Heart left ventricle (tissue), 16 donors: ENCODE results near the gene CCDC196. TPM values are rescaled to one million over a fixed set of nuclear protein-coding genes. Genes with fewer than 3 reads are reported as not detected.
A peak's percentile ranks its signal among the peaks of the same experiment; 100 is the strongest.

ENCODE experiments used
- ATAC-seq, 4 donors: fragments of 200-7000 bp; cut with Tn5 transposase; one replicate each; pipeline ENCODE4 v1.9.1; 2020 to 2022; ENCODE audit warnings: moderate library complexity in 4 of 4, mild to moderate bottlenecking in 3 of 4, moderate number of reproducible peaks in 1 of 4
- DNase-seq, 5 donors: peaks; one replicate each; pipeline ENCODE4 v3.0.0-alpha.2; 2020
- H3K27ac ChIP-seq, 12 donors: fragments of 200-600 bp; sonication (generic) in 4 of 12; one replicate each; pipeline versions ENCODE4 v1.5.0 to v1.8.0; 2016 to 2022; ENCODE audit warnings: mild to moderate bottlenecking in 2 of 12
- H3K27me3 ChIP-seq, 9 donors: fragments of 200-600 bp; sonication (generic) in 2 of 9; one replicate each; pipeline versions ENCODE4 v1.5.1 to v1.8.0; 2016 to 2022; ENCODE audit warnings: mild to moderate bottlenecking in 3 of 9
- H3K36me3 ChIP-seq, 9 donors: fragments of 200-600 bp; sonication (generic) in 2 of 9; one replicate each; pipeline versions ENCODE4 v1.5.0 to v1.8.0; 2018 to 2022; ENCODE audit warnings: mild to moderate bottlenecking in 2 of 9
- H3K4me1 ChIP-seq, 12 donors: fragments of 200-600 bp; sonication (generic) in 4 of 12; one replicate each; pipeline versions ENCODE4 v1.5.0 to v1.8.0; 2016 to 2022; ENCODE audit warnings: mild to moderate bottlenecking in 3 of 12
- H3K4me3 ChIP-seq, 12 donors: fragments of 200-600 bp; sonication (generic) in 4 of 12; one replicate each; pipeline versions ENCODE4 v1.5.0 to v1.8.0; 2017 to 2022; ENCODE audit warnings: mild to moderate bottlenecking in 9 of 12, moderate library complexity in 4 of 12
- H3K9me3 ChIP-seq, 12 donors: fragments of 200-600 bp; sonication (generic) in 4 of 12; one replicate each; pipeline versions ENCODE4 v1.5.0 to v1.8.0; 2016 to 2022; ENCODE audit warnings: mild to moderate bottlenecking in 1 of 12
- POLR2A ChIP-seq, 2 donors: fragments of 450-650 bp; IDR thresholded peaks; one replicate each; pipeline ENCODE4 v1.6.1; 2017; ENCODE audit warnings: antibody characterized with exemption in 2 of 2, mild to moderate bottlenecking in 2 of 2, moderate library complexity in 2 of 2
- WGBS, 4 donors: extraction: QIAGEN DNeasy Blood & Tissue Kit in 2 of 4; methylation state at CpG; one replicate each; pipeline versions ENCODE4 v1.1.5 to v1.1.7; 2013 to 2018; 5-methylcytosine and 5-hydroxymethylcytosine counted together
- intact Hi-C, 10 donors: fragments of 100-400 bp; cut with DNase I; formaldehyde crosslinking; loops; one replicate each; pipeline versions ENCODE4 v1.11.1 to v1.14.2; 2022
- polyA plus RNA-seq, 2 donors: library from polyadenylated mRNA; stranded (reverse); fragments of 200-250 nt; gene quantifications; one replicate each; pipeline ENCODE4 v1.2.3, GENCODE V29; 2013
- total RNA-seq, 9 donors: library from RNA; depleted of rRNA in 2 of 9; stranded (reverse); fragments of >200 nt in 2 of 9; fragmentation: NEBNext Ultra II Directional in 3 of 9; extraction: Animal tissue kit (Norgen Biotek cat#: 25700) in 3 of 9; gene quantifications; one replicate each; pipeline versions ENCODE4 v1.1.0 to v1.2.4, GENCODE V29; 2016 to 2023
- TF ChIP-seq, protein P1 (sequence below), 12 donors: fragments of 200-600 bp; sonication (generic) in 4 of 12; IDR thresholded peaks; one replicate each; pipeline versions ENCODE4 v1.5.0 to v1.8.0; 2018 to 2022; ENCODE audit warnings: antibody characterized with exemption in 12 of 12, mild to moderate bottlenecking in 5 of 12
- donor health status: ischemic (EF 13 %, LVEDD 7.1; RV severe dilation, severe dysfunction).
- donor health status: healthy with polysubstance abuse.
- donor health status: DM: no; HTN: yes; CAD: no.
- donor health status: DM: no; HTN: no; CAD: no.
- donor health status: ischemic (EF 25% LVEDD 6.9; RV normal size, moderate dysfunction).
- donor health status: ischemic (EF 25% LVEDD 5.7; RV mildly dilated, moderate dysfunction).
- donor health status: healthy.
- donor health status: DM: yes; HTN: yes; CAD: no.
- donor health status: ischemic (EF 35%, LVEDD 5.7; RV mildly dilated, moderate dysfunction).
- donor health status: nonischemic (EF 11% LVEDD 7.7; RV severe dilation, severe dysfunction).
- donor health status: DM: yes; HTN: yes; CAD: no.
- donor health status: PGD.
- donor health status: ischemic (EF 29% LVEDD 5.4; RV normal size, mild dysfunction).
- donor health status: nonischemic (EF 23%, LVEDD 6.1; RV moderate dilation, normal function).

The CCDC196 gene
- total and polyA plus RNA-seq, 11 donors: not detected

DNA sequence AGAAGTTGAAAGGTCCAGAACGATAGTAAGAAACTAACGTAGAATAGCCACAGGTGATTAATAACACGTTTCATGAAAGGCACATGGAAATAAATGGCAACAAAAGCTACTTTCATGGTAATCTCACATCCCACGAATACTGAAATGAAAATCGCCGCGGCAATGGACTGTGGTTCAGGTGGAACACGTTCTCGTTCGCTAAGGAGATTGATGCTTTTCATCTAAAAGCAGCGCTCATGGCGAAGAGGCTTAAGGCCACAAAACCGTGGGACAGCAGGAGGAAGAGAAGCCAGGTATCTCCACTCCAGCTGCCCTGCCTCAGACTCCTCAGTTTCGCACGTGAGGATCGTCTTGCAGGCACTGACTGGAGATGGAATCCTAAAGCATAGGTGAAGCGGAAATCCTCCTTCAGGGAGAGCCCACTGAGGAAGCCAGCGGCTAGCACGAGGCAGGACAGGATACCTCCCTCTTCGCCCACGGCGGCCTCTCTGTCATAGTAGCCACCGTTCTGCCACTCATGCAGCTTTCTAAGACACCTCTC, 21.1 kb downstream of the CCDC196 start:
- Histone ChIP-seq H3K27ac (peak overlapping the region; percentile 88 to 97 (median 94)), H3K4me1 (peaks cover 0 to 35% (median 23%) of the 10 kb centered on the region in 12 donors), H3K9me3 (no peaks in the 10 kb centered on the region), H3K27me3 (no peaks in the 10 kb centered on the region), H3K4me3 (peak overlapping the region; percentile 57 to 91 (median 88)), H3K36me3 (no peaks in the 10 kb centered on the region)
- WGBS, 4 donors: 2 to 5% (median 3%) methylated on average over 16 to 23 of the region's 23 CpGs
- no peak for DNase-seq
- ATAC-seq: peak; percentile 9 to 45 (median 37)
- intact Hi-C loops: loop anchor here in 3 of 10 donors (5.0 to 10.0 kb wide), 4 partner anchors 60 to 855 kb away; partner anchors contain the start of gene EIF2S1 (in 1 of the 3)
- TF ChIP-seq, protein P1, sequence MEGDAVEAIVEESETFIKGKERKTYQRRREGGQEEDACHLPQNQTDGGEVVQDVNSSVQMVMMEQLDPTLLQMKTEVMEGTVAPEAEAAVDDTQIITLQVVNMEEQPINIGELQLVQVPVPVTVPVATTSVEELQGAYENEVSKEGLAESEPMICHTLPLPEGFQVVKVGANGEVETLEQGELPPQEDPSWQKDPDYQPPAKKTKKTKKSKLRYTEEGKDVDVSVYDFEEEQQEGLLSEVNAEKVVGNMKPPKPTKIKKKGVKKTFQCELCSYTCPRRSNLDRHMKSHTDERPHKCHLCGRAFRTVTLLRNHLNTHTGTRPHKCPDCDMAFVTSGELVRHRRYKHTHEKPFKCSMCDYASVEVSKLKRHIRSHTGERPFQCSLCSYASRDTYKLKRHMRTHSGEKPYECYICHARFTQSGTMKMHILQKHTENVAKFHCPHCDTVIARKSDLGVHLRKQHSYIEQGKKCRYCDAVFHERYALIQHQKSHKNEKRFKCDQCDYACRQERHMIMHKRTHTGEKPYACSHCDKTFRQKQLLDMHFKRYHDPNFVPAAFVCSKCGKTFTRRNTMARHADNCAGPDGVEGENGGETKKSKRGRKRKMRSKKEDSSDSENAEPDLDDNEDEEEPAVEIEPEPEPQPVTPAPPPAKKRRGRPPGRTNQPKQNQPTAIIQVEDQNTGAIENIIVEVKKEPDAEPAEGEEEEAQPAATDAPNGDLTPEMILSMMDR (IDR thresholded peaks at IDR 0.05): no peak
- TF ChIP-seq POLR2A (IDR thresholded peaks at IDR 0.05): no peak

DNA sequence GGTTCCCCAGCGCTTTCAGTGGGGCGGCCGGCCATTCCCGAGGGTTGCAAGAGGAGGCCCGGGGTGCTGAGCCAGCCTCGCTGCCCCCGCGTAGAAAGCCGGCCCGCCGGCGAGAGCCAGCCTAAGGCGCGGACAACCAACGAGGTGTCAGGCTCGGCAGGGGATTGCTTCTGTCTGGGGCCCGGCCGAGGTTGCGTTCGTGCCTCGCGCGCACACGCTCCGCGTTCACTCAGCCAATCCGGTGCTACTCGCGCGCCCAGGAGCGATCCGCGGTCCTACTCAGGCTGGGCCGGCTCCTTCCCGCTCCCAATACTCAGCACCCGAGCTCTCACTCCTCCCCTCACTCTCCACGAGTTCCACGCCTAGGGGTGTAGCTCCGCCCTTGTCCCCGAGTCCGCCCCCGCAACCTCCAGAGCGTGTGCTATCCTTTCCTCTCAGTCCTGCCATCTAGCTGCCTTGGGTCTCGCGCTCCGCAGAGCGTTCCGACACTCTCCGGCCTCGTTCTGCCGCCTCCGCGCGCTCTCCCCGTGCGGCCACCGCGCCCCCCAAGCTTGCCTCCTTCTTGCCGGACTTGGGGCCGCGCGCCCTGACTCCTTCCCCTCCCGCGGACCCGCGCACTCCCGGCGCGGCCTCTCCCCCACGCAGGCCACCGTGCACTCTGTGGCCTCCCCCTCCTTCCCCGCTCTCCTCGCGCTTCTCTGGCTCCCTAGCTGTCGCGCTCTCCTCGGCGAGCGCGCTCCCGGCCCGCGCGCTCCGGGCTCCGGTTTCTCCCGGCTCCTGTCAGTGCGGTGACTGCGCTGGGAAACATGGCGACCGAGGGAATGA, 21.8 kb downstream of the CCDC196 start, which contains the start of gene GPHN:
Gene GPHN (plus strand): TSS at position 426 of the 825 bp plus-strand sequence.
- H3K27ac ChIP-seq: peak within 1 kb of the TSS; percentile 88 to 97 (median 94)
- TF ChIP-seq, protein P1 (IDR thresholded peaks at IDR 0.05): peak in 11 of 12 donors; percentile 15 to 79 (median 37)
- TF ChIP-seq POLR2A (IDR thresholded peaks at IDR 0.05): peak in 1 of 2 donors; percentile 75
- intact Hi-C loops: loop anchor here in 3 of 10 donors (2.0 to 10.0 kb wide), 5 partner anchors 59 to 854 kb away; partner anchors contain the start of genes EIF2S1 (in 1 of the 3) and PALS1 (in 1 of the 3)
- peak; percentile 96 to 98 (median 97) for DNase-seq
- H3K27me3 ChIP-seq: no peaks in the 10 kb centered on the region
- no peaks in the 10 kb centered on the region for H3K9me3 ChIP-seq
- 0 to 1% (median 0%) methylated on average over 69 to 91 of the region's 91 CpGs for WGBS, 4 donors
- peak within 1 kb of the TSS; percentile 78 to 97 (median 89) for H3K4me3 ChIP-seq
- no peaks in the 10 kb centered on the region for H3K36me3 ChIP-seq
- ATAC-seq: peak; percentile 98 to 99 (median 98)
- peaks cover 0 to 42% (median 28%) of the 10 kb centered on the region in 12 donors for H3K4me1 ChIP-seq

DNA sequence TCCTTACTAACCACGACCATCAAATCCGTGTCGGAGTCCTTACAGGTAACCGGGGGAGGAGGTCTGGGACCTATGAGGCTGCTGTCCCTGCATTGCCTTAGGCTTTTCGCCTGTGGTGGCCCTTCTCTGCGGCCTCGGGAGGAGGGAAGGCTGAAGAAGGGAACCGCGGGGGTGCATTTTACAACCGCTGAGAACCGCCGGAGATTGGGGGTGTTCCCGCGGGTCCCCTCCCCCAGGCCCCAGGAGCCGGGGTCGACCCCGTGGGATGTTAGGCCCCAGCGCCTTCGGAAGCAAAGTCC, 22.3 kb downstream of the CCDC196 start:
- peaks cover 0 to 47% (median 34%) of the 10 kb centered on the region in 12 donors for H3K4me1 ChIP-seq
- DNase-seq (peak in 1 of 5 donors; percentile 61), ATAC-seq (no peak)
- intact Hi-C loops: loop anchor here in 3 of 10 donors (2.0 to 10.0 kb wide), 5 partner anchors 59 to 854 kb away; partner anchors contain the start of genes EIF2S1 (in 1 of the 3) and PALS1 (in 1 of the 3)
- H3K4me3 ChIP-seq: peak overlapping the region; percentile 78 to 97 (median 89)
- 0% methylated on average over 2 to 19 of the region's 19 CpGs for WGBS, 4 donors
- no peaks in the 10 kb centered on the region for H3K27me3 ChIP-seq
- H3K9me3 ChIP-seq: no peaks in the 10 kb centered on the region
- peak overlapping the region; percentile 88 to 97 (median 94) for H3K27ac ChIP-seq
- no peaks in the 10 kb centered on the region for H3K36me3 ChIP-seq
- TF ChIP-seq POLR2A (IDR thresholded peaks at IDR 0.05): no peak
- TF ChIP-seq, protein P1 (IDR thresholded peaks at IDR 0.05): no peak
